Measurements from ENCODE around the gene ITGB3. TPM values are rescaled to one million over a fixed set of nuclear protein-coding genes. Genes with fewer than 3 reads are reported as not detected.

Gene ITGB3
- total and polyA plus RNA-seq, 9 of the 15 experiments (the other 6 are each of a cell fraction or from before 2014, with no cell fraction given) = 0.08 to 2.6 (median 0.62) TPM; not detected in 1

GRCh38 chr17:47204722-47205418, 48.8 kb upstream of the ITGB3 start (continued):
- TF ChIP-seq CREB3L1 (IDR thresholded peaks at IDR 0.05; ENCODE audit: borderline replicate concordance, low read depth) = no peak
- no peak for TF ChIP-seq PHB2 (IDR thresholded peaks at IDR 0.05; ENCODE audit: low read depth)
- peak; percentile 32; the same call in 1 of the 2 replicates for TF ChIP-seq MAFG (tag; conservative IDR thresholded peaks at IDR 0.05)
- TF ChIP-seq, protein P1, sequence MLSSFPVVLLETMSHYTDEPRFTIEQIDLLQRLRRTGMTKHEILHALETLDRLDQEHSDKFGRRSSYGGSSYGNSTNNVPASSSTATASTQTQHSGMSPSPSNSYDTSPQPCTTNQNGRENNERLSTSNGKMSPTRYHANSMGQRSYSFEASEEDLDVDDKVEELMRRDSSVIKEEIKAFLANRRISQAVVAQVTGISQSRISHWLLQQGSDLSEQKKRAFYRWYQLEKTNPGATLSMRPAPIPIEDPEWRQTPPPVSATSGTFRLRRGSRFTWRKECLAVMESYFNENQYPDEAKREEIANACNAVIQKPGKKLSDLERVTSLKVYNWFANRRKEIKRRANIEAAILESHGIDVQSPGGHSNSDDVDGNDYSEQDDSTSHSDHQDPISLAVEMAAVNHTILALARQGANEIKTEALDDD (IDR thresholded peaks at IDR 0.05) = peak; percentile 99
- TF ChIP-seq BRD9 (IDR thresholded peaks at IDR 0.05; ENCODE audit: low read depth, partially characterized antibody) = peak; percentile 9
- peak; percentile 28; the same call in 1 of the 2 replicates for TF ChIP-seq MAFF (IDR thresholded peaks at IDR 0.05; ENCODE audit: low read length)
- TF ChIP-seq HDAC8 (tag; IDR thresholded peaks at IDR 0.05) = no peak
- TF ChIP-seq, protein P2, sequence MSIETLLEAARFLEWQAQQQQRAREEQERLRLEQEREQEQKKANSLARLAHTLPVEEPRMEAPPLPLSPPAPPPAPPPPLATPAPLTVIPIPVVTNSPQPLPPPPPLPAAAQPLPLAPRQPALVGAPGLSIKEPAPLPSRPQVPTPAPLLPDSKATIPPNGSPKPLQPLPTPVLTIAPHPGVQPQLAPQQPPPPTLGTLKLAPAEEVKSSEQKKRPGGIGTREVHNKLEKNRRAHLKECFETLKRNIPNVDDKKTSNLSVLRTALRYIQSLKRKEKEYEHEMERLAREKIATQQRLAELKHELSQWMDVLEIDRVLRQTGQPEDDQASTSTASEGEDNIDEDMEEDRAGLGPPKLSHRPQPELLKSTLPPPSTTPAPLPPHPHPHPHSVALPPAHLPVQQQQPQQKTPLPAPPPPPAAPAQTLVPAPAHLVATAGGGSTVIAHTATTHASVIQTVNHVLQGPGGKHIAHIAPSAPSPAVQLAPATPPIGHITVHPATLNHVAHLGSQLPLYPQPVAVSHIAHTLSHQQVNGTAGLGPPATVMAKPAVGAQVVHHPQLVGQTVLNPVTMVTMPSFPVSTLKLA (conservative IDR thresholded peaks at IDR 0.05) = no peak
- TF ChIP-seq, protein P3, sequence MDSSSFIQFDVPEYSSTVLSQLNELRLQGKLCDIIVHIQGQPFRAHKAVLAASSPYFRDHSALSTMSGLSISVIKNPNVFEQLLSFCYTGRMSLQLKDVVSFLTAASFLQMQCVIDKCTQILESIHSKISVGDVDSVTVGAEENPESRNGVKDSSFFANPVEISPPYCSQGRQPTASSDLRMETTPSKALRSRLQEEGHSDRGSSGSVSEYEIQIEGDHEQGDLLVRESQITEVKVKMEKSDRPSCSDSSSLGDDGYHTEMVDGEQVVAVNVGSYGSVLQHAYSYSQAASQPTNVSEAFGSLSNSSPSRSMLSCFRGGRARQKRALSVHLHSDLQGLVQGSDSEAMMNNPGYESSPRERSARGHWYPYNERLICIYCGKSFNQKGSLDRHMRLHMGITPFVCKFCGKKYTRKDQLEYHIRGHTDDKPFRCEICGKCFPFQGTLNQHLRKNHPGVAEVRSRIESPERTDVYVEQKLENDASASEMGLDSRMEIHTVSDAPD (CRISPR knock-in tag; IDR thresholded peaks at IDR 0.05) = no peak
- TF ChIP-seq ZNF316 (IDR thresholded peaks at IDR 0.05) = peak; percentile 75
- TF ChIP-seq DMBX1 (CRISPR knock-in tag; IDR thresholded peaks at IDR 0.05; ENCODE audit: borderline replicate concordance) = peak; percentile 16; the same call in 1 of the 2 replicates
